Neural cell (in vitro differentiated cells): ENCODE measurements around the gene SYNPO2.

Source experiments
- EP300 ChIP-seq: fragments of 450-650 bp; conservative IDR thresholded peaks from 2 replicates; pipeline ENCODE4 v1.6.1; 2014; ENCODE audit warnings: antibody characterized with exemption, mild to moderate bottlenecking, moderate library complexity; ENCODE audit not compliant: poor library complexity, severe bottlenecking
- EZH2 ChIP-seq: fragments of 200-600, 300-800 bp; shearing (Covaris generic), sonication (generic); IDR thresholded peaks from 2 replicates; pipeline ENCODE4 v1.6.1; 2014; ENCODE audit warnings: antibody characterized with exemption, low read length, borderline replicate concordance, mild to moderate bottlenecking; ENCODE audit not compliant: insufficient read depth, poor library complexity, severe bottlenecking
- MXI1 ChIP-seq: fragments of 450-650 bp; conservative IDR thresholded peaks from 2 replicates; pipeline ENCODE4 v1.6.1; 2014; ENCODE audit warnings: antibody characterized with exemption, mild to moderate bottlenecking; ENCODE audit not compliant: poor library complexity, severe bottlenecking
- POLR2AphosphoS5 ChIP-seq: IDR thresholded peaks from 2 replicates; pipeline ENCODE4 v1.6.1; 2012
- RAD21 ChIP-seq: fragments of 450-650 bp; conservative IDR thresholded peaks from 2 replicates; pipeline ENCODE4 v1.6.1; 2014; ENCODE audit warnings: antibody characterized with exemption, mild to moderate bottlenecking, moderate library complexity
- SMC3 ChIP-seq: fragments of 450-650 bp; conservative IDR thresholded peaks from 2 replicates; pipeline ENCODE4 v1.6.1; 2014; ENCODE audit warnings: antibody characterized with exemption, mild to moderate bottlenecking, moderate library complexity; ENCODE audit not compliant: poor library complexity
- TAF1 ChIP-seq: IDR thresholded peaks from 2 replicates; pipeline ENCODE4 v1.6.1; 2012; ENCODE audit warnings: low read depth
- TF ChIP-seq, protein P1 (sequence below): fragments of 450-650 bp; IDR thresholded peaks from 2 replicates; pipeline ENCODE4 v1.5.1; 2014; ENCODE audit warnings: antibody characterized with exemption, mild to moderate bottlenecking, moderate library complexity; ENCODE audit not compliant: poor library complexity, severe bottlenecking
- TF ChIP-seq, protein P2 (sequence below): IDR thresholded peaks from 2 replicates; pipeline ENCODE4 v1.6.1; 2012; ENCODE audit warnings: borderline replicate concordance

DNA sequence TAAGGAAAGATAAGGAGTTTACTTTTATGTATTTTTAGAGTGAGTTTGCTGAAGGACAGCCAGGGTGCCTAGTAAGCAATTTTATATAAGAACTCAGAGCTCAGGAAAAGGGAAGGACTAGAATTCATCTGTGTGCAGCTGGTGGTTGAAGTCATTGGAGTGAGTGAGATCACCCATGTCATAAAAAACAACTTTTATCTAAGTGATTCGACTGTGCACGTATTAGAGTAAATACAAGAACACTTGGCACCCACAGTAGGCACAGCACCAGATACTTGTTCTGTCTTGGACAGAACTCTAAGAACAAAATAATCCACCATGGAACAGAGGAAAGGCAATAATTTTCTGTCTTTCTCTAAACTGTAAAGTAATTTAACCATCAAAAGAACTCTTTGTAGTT lies 31.6 kb downstream of the SYNPO2 start:
- TF ChIP-seq, protein P1, sequence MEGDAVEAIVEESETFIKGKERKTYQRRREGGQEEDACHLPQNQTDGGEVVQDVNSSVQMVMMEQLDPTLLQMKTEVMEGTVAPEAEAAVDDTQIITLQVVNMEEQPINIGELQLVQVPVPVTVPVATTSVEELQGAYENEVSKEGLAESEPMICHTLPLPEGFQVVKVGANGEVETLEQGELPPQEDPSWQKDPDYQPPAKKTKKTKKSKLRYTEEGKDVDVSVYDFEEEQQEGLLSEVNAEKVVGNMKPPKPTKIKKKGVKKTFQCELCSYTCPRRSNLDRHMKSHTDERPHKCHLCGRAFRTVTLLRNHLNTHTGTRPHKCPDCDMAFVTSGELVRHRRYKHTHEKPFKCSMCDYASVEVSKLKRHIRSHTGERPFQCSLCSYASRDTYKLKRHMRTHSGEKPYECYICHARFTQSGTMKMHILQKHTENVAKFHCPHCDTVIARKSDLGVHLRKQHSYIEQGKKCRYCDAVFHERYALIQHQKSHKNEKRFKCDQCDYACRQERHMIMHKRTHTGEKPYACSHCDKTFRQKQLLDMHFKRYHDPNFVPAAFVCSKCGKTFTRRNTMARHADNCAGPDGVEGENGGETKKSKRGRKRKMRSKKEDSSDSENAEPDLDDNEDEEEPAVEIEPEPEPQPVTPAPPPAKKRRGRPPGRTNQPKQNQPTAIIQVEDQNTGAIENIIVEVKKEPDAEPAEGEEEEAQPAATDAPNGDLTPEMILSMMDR, result no peak
- TF ChIP-seq EZH2 (no peak), MXI1 (no peak), TAF1 (no peak), POLR2AphosphoS5 (no peak), EP300 (no peak), RAD21 (no peak), SMC3 (no peak)
- TF ChIP-seq, protein P2, sequence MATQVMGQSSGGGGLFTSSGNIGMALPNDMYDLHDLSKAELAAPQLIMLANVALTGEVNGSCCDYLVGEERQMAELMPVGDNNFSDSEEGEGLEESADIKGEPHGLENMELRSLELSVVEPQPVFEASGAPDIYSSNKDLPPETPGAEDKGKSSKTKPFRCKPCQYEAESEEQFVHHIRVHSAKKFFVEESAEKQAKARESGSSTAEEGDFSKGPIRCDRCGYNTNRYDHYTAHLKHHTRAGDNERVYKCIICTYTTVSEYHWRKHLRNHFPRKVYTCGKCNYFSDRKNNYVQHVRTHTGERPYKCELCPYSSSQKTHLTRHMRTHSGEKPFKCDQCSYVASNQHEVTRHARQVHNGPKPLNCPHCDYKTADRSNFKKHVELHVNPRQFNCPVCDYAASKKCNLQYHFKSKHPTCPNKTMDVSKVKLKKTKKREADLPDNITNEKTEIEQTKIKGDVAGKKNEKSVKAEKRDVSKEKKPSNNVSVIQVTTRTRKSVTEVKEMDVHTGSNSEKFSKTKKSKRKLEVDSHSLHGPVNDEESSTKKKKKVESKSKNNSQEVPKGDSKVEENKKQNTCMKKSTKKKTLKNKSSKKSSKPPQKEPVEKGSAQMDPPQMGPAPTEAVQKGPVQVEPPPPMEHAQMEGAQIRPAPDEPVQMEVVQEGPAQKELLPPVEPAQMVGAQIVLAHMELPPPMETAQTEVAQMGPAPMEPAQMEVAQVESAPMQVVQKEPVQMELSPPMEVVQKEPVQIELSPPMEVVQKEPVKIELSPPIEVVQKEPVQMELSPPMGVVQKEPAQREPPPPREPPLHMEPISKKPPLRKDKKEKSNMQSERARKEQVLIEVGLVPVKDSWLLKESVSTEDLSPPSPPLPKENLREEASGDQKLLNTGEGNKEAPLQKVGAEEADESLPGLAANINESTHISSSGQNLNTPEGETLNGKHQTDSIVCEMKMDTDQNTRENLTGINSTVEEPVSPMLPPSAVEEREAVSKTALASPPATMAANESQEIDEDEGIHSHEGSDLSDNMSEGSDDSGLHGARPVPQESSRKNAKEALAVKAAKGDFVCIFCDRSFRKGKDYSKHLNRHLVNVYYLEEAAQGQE, result no peak
